GOT3 (cell line): ENCODE measurements around the gene TTC38.
A peak's percentile ranks its signal among the peaks of the same experiment; 100 is the strongest.
"Not testable (repeated sequence)": the region's sequence is repeated elsewhere in the genome, so short reads cannot be mapped to it uniquely, and the experiment has no call there.

Experiments
- DNase-seq: peaks from one replicate; lab custom pipeline; 2025; ENCODE audit warnings: mixed read lengths; lab: John Stamatoyannopoulos, UW

The TTC38 gene

DNA sequence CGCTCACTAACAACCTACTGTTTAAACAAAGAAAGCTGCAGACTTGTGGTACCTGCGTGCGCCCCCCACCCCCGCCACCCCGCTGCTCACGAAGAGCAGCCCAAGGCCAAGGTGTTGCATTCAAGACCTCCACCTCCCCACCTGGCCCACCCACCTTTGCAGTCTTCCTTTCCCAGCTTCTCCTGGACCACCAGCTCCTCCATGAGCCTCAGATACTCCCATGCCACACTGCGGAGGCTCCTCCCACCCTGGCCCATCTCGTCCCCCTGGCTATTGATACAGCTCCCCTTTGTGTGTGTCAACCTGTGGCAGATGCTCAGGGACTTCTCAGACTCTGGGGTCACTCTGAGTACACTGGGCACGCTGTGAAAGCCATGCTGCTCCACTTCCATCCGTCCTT, 21.6 kb upstream of the TTC38 start:
- no peak for DNase-seq

DNA sequence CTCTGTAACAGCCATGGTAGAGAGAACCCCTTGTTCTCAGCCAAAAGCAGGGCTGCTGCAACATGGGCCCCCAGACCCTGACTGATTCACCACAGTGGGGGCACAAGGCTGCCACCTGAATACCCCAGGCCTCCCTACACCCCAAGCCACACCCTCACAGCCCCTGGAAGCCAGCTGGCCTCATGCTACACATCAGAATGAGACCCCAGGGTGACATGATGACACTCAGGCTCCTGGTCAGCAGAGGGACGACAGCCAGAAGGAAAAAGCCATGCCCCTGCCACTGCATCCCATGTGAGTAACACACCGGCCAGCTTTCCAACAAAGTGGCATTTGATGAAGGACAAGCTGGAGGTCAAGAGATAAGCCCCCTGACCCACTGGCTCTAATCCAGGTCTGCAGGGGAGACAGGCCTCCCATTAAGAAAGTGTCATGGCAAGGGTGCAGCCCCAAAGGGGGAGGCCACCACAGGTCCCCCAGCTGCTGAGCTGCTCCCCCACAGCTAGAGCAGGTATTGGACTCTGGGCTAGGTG, 20.3 kb upstream of the TTC38 start:
- DNase-seq, result no peak

DNA sequence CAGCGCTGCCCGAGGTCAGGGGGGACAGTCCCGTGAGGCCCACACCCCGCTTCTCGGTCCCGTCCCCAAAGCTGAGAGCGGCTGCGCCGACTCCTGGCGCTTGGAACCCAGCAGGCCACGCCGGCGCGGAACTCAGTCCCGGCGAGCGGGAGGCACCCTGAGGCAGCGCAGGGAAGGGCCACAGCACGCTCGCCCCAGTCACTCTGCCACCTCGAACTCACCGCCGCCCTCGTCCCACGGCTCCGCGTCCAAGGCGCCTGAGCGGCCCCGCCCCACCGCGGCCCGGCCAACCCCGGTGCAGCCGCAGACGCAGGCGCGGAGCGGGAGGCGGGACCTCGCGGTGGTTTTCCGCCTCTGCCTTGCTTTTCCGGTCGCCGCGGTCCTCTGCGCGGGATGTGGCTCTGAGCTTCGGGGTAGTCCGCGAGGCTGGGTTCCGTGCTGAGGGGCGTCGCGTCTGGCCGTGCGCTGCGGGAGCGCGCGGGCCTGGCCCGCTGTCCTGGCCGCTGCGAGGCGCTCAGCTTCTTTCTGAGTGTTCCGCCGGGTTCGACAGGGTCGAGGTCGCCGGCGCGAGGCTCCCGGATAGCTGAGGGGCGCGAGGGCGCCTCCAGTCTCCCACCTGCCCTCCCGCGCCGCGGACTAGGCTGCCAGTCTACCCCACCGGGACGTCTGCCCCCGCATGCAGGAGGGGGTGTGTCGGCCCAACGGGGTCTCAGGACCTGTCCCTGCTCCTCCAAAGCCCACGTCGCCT, 17.6 kb upstream of the TTC38 start, which contains the start of gene CDPF1:
TSS of gene CDPF1 (minus strand) at position 259 of the 748 bp plus-strand sequence. CDS start 2,009 bp downstream, outside the sequence.
- DNase-seq, result peak; percentile 65

DNA sequence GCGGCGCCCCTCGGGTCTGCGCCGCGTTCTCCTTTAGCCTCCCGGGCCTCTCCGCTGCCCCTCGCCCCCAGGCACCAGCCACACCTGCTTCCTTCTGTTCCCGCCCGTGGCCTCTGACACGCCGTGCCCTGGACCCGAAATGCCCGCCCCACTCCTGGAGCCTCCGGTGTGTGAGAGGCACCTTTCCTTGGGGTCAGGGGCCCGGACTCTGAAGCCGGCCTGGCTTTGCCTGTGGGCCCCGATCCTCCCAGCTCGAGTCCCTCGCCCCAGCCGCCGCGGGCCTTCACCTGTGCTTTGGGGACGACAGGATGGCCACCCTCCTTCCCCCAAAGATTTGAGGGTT, 17.1 kb upstream of the TTC38 start:
- DNase-seq, result no peak

GRCh38 chr22:46251266-46251665, 16.5 kb upstream of the TTC38 start:
- DNase-seq, result no peak

DNA sequence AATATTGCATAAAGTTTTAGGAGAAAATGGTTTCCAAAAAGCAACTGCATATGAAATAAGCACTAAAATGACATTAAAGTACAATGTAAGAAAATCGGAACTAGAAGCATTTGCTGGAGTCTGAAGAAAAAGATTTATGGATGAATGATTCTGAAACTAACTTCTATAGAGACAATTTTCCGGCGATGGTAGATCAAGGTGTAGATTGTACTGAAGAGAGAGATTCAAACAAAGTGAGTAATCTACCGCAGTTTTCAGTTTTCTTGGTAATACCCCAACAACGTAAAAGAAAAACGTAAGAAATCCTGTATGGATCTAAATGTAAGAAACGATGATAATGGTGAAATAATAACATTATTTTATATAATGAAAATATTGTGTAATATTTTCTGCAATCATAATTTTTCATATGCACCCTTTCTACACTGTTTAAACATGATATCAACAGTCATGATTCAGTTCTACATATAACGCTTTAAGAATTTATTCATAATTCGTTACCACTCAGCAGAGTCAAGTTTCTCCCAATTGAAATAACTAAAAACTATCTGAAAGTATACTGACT, 15.9 kb upstream of the TTC38 start:
- no peak for DNase-seq

DNA sequence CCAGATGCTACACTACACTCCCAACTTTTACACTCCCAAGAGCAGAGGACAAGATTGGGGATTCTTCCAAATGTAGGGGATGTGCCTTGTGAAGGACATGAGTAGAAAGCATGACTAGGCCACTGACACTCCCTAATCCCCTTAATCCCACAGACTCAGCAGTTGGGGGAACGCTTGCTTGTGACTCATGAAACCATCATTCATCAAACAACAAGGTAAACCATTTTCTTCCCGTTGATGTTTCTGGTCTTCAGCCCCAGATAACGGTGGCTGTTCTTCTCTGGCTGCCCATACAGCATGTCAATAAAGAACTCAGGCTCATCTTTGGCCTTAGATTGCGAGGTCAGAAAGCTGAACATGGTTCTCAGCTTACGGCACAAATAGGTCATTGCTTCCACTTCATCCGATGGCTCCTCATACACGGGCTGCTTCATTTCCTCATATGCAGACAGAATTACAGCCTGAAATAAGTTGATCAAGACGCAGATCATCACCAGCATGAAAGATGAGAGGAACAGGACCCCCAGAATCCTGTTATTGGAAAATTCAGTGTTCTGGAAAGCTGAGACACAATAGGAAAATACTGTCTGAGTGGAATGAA, 11.3 kb upstream of the TTC38 start:
- DNase-seq, result no peak

DNA sequence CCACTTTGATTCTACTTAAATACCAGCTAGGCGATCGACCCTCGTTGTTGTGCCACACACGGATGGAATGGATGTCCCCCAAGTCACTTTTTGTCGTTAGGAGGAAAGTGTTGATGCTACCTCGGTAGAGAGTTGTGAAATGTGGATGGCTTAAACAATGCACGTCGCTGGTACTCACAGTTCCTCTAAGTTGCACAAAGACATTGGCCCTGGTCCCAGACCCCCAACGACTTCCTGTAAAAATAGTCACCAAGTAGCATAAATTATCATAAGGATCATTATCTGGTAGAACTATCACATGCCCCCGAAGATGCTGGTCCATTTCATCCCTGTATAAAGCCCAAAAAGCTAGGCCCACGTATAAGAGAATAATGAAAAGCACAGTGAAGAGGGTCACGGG, 8.4 kb upstream of the TTC38 start:
- no peak for DNase-seq

- no peak for DNase-seq
Measured at GRCh38 chr22:46260038-46260437, 7.8 kb upstream of the TTC38 start.

- no peak for DNase-seq
Measured at GRCh38 chr22:46262449-46263215, 5.2 kb upstream of the TTC38 start.

DNA sequence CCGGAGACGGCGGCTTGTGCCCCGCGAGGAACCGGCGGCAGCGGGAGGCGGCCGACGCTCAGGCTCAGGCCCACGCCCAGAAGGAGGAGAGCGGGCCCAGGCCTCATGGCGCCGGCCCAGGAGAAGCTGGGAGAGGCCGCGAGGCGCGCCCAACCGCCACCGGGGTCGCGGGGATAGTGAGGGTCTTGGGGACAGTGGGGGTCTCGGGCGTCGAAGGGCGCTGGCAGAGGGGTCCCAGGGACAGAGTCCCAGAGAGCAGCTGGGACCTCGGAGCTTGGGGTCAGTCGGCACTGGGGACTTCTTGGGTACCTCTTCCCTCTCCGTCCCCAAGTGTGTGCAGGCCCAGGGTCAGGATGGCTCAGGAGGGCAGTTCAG, 4.6 kb upstream of the TTC38 start, which contains the start of gene PKDREJ:
TSS of gene PKDREJ (minus strand) at position 128 of the 375 bp plus-strand sequence. CDS start at position 107, 21 bp downstream.
- no peak for DNase-seq

DNA sequence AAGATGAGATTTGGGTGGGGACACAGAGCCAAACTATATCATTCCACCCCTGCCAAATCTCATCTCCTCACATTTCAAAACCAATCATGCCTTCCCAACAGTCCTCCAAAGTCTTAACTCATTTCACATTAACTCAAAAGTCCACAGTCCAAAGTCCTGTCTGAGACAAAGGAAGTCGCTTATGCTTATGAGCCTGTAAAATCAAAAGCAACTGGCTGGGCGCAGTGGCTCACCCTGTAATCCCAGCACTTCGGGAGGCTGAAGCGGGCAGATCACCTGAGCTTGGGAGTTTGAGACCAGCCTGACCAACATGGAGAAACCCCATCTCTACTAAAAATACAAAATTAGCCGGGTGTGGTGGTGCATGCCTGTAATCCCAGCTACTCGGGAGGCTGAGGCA, 3.3 kb upstream of the TTC38 start:
- DNase-seq, result not testable (repeated sequence)

DNA sequence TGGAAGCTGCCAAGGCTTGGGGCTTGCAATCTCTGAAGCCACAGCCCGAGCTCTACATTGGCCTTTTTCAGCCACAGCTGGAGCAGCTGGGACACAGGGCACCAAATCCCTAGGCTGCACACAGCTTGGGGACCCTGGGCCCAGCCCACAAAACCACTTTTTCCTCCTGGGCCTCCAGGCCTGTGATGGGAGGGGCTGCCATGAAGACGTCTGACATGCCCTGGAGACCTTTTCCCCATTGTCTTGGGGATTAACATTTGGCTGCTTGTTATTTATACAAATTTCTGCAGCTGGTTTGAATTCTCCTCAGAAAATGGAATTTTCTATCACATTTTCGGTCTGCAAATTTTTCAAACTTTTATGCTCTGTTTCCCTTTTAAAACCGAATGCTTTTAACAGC, 2.2 kb upstream of the TTC38 start:
- DNase-seq, result not testable (repeated sequence)

DNA sequence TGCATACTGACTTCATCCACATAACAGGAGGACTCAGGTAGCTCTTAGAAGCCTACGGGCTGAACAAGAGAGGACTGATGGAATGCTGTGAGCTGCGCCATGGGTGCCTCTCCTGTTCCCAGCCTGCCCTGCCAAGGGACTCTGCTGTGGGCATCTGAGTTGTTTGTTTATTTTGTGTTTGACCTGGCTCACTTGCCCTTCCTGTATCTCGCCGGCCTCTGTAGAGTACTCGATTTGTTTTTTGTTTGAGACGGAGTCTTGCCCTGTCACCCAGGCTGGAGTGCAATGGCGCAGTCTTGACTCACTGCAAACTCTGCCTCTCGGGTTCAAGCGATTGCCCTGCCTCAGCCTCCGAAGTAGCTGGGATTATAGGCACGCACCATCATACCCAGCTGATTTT, 1.8 kb downstream of the TTC38 start:
- no peak for DNase-seq

- DNase-seq, result no peak
Measured at GRCh38 chr22:46272196-46272595, 4.4 kb downstream of the TTC38 start.

DNA sequence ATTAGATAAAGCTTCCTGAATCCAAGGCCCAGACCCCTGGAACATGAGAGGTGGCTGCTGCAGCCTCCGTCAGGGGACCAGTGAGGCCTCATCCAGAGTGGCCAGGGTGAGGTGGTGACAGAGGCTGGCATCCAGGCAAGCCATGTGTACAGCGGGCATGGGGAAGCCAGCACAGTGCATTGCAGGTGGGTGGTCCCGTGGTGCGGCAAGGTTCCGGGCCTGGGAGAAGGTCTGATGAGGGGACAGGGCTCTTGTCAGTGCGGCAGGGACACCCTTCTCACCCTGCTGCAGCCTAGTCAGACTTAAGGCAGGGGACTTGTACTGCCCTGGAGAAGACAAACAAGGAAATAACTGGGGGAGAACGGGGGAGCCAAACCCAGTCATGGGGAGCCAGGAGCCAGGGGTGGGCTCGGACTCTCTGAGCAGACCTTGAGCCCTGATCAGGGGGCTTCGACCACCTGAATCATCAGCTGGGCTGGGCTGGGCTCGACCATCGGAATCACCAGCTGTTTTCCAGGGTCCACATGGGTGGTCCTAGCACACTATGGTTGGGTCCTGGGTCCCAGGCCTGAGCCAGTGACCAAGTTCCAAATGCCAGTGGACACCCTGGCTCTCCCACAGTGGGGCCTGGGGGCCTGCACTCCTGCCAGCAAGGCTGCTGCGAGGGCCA, 5.1 kb downstream of the TTC38 start:
- DNase-seq, result no peak

- no peak for DNase-seq
Measured at GRCh38 chr22:46273432-46274148, 5.8 kb downstream of the TTC38 start.

- DNase-seq, result no peak
Measured at GRCh38 chr22:46274381-46274780, 6.6 kb downstream of the TTC38 start.

DNA sequence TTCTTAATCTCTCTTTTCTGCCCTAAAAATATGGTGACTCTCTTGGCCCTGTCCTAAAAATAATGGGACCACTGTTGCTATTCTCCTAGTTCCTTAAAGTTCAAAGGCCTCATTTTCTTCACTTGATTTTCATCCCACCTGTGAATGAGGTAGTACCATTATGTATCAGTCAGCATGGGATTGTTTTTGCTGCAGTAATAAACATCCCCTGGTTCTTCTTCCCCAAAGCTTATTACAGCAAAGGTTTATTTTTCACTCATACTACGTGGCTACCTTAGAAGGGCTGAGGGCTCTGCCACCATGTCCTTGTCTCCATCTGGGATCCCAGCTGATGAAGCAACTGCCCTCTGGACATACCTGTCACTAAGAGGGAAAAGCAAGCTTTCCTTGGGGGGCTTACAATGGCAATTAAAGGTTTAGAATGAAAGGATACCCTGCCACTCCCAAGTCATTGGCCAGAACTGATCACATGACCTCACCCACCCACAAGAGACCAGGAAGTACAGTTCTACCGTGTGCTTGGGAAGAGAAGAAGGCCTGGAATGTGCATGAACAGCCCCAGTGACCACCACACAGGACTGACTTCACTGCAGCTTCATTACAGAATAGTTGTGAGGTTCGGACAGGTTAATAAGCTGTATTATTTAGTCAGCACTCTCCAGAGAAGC, 7.8 kb downstream of the TTC38 start:
- no peak for DNase-seq

- DNase-seq, result no peak
Measured at GRCh38 chr22:46276563-46276962, 8.8 kb downstream of the TTC38 start.
